HG03097 (cell line): ENCODE data around the gene SHOX.
"Not testable (repeated sequence)": the region's sequence is repeated elsewhere in the genome, so short reads cannot be mapped to it uniquely, and the experiment has no call there.

ENCODE experiments used
- ATAC-seq: cut with Tn5 transposase; IDR thresholded peaks from one replicate; pipeline ENCODE4 v1.9.1; 2021; ENCODE audit not compliant: unreplicated experiment, low FRiP score

Gene SHOX

GRCh38 chrX:636981-637659 lies 6.5 kb downstream of the SHOX start:
- no peak for ATAC-seq

DNA sequence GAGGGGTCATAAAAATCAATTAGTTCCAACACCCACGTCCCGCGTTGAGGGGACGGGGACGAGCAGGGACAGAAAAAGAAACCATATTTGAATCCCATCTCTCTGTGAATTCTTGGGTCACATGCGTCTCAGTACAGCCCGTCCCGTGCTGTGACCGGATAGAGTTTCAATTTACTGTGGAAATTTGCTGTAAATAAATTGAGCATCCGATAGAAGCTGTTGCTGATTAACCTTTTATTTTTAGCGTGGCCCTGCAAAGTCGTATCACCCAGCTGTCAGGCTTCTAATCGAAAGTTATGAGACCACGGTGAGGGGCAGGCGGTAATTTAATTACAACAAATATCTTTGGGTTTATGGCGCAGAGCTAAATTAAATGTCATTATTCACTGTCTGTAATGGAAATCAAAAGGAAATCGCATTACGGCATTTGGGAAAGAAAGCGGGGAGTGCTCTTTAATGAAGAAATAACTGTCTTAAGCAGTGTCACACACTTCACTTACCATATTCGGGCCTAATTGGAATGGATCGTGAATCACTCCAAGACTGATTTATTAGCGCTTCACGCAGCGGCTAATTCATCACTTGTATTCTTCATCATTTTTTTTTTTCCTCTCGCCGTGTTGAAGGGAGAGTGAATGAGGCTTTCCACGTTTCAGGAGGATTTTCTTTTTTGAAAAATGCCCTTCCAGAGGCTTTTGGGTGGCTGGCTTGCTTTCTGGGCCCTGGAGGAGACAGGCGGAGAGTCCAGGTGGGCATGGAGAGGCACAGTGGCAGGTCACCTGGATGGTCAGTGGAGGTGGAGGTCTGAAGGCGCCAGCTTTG lies 7.3 kb downstream of the SHOX start:
- ATAC-seq = no peak

DNA sequence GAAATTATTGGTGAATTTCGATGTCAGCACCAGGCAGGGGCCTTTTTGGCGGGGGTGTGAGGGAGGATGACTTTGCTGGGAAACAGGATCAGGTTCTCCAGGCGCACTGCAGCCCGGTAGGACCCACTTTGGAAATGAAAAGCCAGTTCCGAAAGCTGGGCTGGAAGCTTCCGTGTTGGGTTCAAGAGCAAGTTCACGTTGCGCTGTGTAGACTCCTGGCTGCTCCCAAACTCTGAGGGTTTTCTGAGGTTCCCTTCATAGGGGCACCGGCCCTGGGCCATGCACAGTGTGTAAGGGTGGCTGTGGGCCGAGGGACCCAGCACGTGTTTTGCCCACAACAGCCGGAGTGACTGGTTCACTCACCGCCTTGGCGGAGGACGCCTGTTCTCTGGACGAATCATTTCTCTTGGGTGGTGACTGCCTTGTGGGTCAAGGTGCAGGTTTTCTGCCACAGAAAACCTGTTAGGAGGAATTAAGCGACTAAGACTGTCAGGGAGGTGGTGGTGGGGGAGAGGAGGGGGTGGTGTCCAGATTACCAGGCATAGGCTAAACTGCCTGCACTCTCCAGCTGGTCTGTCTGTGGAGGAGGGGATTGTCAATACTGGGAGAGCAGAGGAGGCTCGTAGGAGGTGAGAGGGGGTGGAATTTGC lies 8.0 kb downstream of the SHOX start:
- no peak for ATAC-seq

DNA sequence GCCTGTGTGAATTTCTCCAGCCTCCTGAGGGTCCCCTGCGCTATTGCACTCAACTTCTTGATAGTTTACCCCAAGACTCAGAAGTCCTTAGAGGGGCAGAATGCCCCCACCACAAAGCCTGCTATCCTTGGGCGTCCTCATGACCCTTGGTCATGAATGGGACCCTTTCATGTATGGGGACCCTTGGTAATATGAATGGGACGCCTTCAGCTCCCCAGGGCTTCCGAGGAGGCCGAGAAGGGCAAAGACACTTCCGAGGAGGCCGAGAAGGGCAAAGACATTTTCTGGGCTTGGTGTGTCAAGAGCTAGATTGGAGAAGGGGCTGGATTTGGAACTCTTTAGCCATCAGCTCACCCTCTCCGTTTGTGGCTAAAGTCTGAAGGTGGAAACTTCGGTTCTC lies 8.6 kb downstream of the SHOX start:
- no peak for ATAC-seq

GRCh38 chrX:640641-641040 lies 10.1 kb downstream of the SHOX start:
- no peak for ATAC-seq

GRCh38 chrX:641671-642435 lies 11.3 kb downstream of the SHOX start:
- ATAC-seq = no peak

- ATAC-seq = no peak
Measured at GRCh38 chrX:642436-643240, 12.0 kb downstream of the SHOX start.

DNA sequence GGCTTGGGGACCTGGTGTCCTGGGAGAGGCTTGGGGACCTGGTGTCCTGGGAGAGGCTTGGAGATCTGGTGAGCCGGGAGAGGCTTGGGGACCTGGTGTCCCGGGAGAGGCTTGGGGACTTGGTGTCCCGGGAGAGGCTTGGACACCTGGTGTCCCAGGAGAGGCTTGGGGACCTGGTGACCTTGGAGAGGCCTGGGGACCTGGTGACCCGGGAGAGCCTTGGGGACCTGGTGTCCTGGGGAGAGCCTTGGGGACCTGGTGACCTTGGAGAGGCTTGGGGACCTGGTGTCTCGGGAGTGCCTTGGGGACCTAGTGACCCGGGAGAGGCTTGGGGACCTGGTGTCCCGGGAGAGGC lies 12.6 kb downstream of the SHOX start:
- no peak for ATAC-seq

- no peak for ATAC-seq
Measured at GRCh38 chrX:643911-644303, 13.3 kb downstream of the SHOX start.

DNA sequence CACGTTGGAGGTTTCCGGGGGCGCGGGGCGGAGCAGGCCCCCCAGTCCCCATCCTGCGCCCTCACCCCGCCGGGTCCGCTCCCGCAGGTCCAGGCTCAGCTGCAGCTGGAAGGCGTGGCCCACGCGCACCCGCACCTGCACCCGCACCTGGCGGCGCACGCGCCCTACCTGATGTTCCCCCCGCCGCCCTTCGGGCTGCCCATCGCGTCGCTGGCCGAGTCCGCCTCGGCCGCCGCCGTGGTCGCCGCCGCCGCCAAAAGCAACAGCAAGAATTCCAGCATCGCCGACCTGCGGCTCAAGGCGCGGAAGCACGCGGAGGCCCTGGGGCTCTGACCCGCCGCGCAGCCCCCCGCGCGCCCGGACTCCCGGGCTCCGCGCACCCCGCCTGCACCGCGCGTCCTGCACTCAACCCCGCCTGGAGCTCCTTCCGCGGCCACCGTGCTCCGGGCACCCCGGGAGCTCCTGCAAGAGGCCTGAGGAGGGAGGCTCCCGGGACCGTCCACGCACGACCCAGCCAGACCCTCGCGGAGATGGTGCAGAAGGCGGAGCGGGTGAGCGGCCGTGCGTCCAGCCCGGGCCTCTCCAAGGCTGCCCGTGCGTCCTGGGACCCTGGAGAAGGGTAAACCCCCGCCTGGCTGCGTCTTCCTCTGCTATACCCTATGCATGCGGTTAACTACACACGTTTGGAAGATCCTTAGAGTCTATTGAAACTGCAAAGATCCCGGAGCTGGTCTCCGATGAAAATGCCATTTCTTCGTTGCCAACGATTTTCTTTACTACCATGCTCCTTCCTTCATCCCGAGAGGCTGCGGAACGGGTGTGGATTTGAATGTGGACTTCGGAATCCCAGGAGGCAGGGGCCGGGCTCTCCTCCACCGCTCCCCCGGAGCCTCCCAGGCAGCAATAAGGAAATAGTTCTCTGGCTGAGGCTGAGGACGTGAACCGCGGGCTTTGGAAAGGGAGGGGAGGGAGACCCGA lies 14.0 kb downstream of the SHOX start:
- ATAC-seq = no peak

GRCh38 chrX:646228-646495 lies 15.6 kb downstream of the SHOX start:
- ATAC-seq = no peak

DNA sequence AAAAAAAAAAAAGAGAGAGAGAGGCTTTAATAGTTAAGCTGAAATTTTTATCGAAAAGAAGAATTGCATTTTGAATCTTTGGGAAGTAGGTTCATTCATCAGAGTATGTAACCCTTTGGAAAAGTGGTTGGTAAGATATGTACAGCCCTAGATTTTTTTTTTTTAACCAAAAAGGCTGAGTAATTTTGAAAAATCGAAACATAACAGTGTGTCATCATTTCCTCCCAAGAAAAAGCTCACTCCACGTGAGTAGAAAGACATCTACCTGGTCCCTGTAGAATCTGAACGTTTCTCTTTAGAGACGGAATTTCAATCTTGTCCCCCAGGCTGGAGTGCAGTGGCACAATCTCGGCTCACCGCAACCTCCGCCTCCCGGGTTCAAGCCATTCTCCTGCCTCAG lies 16.2 kb downstream of the SHOX start:
- no peak for ATAC-seq

DNA sequence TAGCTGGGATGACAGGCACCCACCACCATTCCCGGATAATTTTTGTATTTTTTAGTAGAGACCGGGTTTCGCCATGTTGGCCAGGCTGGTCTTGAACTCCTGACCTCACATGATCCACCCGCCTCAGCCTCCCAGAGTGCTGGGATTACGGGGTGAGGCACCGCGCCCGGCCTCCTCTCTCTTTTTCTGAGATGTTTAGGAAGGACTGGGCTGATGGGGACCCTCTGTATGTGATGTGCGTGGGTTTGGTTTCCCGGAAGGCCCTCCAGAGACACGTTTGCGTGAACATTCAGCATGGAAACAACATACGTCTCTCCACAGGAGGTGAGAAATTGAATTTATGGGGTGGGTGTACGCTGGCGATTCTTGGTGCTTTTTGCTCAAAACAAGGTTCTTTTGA lies 18.6 kb downstream of the SHOX start:
- no peak for ATAC-seq

GRCh38 chrX:650324-650723 lies 19.7 kb downstream of the SHOX start:
- ATAC-seq = no peak

DNA sequence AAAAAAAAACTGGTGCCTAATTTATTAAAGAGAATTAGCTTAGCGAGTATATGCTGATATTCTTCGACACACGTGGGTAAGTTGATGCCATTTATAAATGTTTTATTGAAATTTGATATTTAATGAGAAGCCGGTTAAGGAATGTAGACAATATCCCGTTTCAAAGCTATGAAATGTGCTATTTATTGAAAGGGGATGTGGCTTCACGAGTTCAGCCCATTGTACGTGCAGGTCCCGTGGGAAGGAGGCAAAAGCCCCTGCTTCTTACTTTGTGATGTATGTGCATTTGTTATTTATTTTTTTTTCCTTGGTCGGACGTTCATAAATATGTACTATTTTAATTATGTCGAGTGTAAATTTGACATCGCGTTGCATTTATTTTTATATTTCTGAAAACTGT lies 20.2 kb downstream of the SHOX start:
- ATAC-seq = no peak

- not testable (repeated sequence) for ATAC-seq
Measured at GRCh38 chrX:651922-652321, 21.3 kb downstream of the SHOX start.

- no peak for ATAC-seq
Measured at GRCh38 chrX:652341-652741, 21.8 kb downstream of the SHOX start.

DNA sequence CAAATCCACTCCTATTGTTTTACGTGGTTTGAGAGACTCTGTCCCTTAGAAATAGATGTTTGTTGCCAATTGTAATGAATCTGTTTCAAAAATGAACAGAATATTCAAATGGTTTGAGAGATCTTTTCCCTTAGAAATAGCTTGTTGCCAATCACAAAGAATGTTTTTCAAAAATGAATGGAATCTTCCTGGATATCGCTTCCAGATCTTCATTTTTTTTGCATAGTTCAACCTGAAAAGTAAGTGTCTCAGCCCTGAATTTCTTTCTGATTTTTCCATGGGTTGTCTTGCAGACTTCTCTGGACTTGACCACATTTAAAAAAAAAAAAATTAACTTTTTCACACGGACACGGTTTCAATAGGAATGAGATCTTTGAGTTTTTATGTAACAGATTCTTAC lies 22.7 kb downstream of the SHOX start:
- ATAC-seq = no peak

GRCh38 chrX:661154-661553 lies 30.6 kb downstream of the SHOX start:
- ATAC-seq = no peak
